Endodermal cell (in vitro differentiated cells): ENCODE data around the gene LRRFIP1. TPM values are rescaled to one million over a fixed set of nuclear protein-coding genes. Genes with fewer than 3 reads are reported as not detected.

ENCODE experiments used
- DNase-seq: peaks from one replicate; pipeline ENCODE4 v3.0.0-alpha.2; 2017
- H3K27ac ChIP-seq: 2 replicates; pipeline ENCODE4 v1.5.1; 2013; ENCODE audit warnings: mild to moderate bottlenecking, low read depth, low read length, moderate library complexity
- H3K27me3 ChIP-seq: 2 replicates; pipeline ENCODE4 v1.6.1; 2013; ENCODE audit warnings: mild to moderate bottlenecking, low read length, moderate library complexity; ENCODE audit not compliant: insufficient read depth, control insufficient read depth, poor library complexity, severe bottlenecking
- H3K36me3 ChIP-seq: 2 replicates; pipeline ENCODE4 v1.7.0; 2013; ENCODE audit warnings: mild to moderate bottlenecking, low read length, moderate library complexity; ENCODE audit not compliant: control insufficient read depth, insufficient read depth
- H3K4me1 ChIP-seq: one replicate; pipeline ENCODE4 v1.7.0; 2013; ENCODE audit warnings: low read length; ENCODE audit not compliant: control insufficient read depth, insufficient read depth
- H3K4me3 ChIP-seq: 2 replicates; pipeline ENCODE4 v1.5.1; 2013; ENCODE audit warnings: mild to moderate bottlenecking, low read length, moderate library complexity
- H3K9ac ChIP-seq: 2 replicates; pipeline ENCODE4 v1.6.1; 2013; ENCODE audit warnings: mild to moderate bottlenecking, low read length, moderate library complexity; ENCODE audit not compliant: poor library complexity, severe bottlenecking; ENCODE audit errors: extremely low read depth
- H3K9me3 ChIP-seq: 2 replicates; pipeline ENCODE4 v1.6.1; 2013; ENCODE audit warnings: mild to moderate bottlenecking, low read length, moderate library complexity; ENCODE audit not compliant: control insufficient read depth
- H3K27ac Mint-ChIP-seq: 2 replicates; pipeline ENCODE4 v1.8.0; 2020; ENCODE audit warnings: mixed read lengths
- H3K27me3 Mint-ChIP-seq: 2 replicates; pipeline ENCODE4 v1.8.0; 2021; ENCODE audit warnings: mild to moderate bottlenecking, mixed read lengths; ENCODE audit not compliant: insufficient read depth
- H3K36me3 Mint-ChIP-seq: 2 replicates; pipeline ENCODE4 v1.8.0; 2020; ENCODE audit warnings: low read depth, mixed read lengths
- H3K4me1 Mint-ChIP-seq: 2 replicates; pipeline ENCODE4 v1.8.0; 2020; ENCODE audit warnings: mixed read lengths
- H3K4me3 Mint-ChIP-seq: 2 replicates; pipeline ENCODE4 v1.8.0; 2020; ENCODE audit warnings: mild to moderate bottlenecking, moderate library complexity, mixed read lengths
- H3K9me3 Mint-ChIP-seq: 2 replicates; pipeline ENCODE4 v1.8.0; 2020; ENCODE audit warnings: mild to moderate bottlenecking, mixed read lengths
- CTCF ChIP-seq: fragments of 200-600 bp; sonication (generic); conservative IDR thresholded peaks from 2 replicates; pipeline ENCODE4 v1.5.0; 2021; ENCODE audit warnings: antibody characterized with exemption, mild to moderate bottlenecking
- WGBS, 2 experiments: methylation state at CpG; one replicate each; pipeline versions ENCODE4 v1.1.5 to v1.1.7; 2013; ENCODE audit warnings: missing lambda C conversion rate in 2 of 2, mixed read lengths in 1 of 2; ENCODE audit not compliant: insufficient coverage in 1 of 2, insufficient read length in 1 of 2; 5-methylcytosine and 5-hydroxymethylcytosine counted together
- total RNA-seq, 2 donors: library from RNA; stranded (reverse); fragmentation: NEBNext Ultra II Directional in 1 of 2; extraction: Animal tissue kit (Norgen Biotek cat#: 25700) in 1 of 2; gene quantifications; 2 replicates in 1 of 2; 3 replicates in 1 of 2; pipeline ENCODE4 v1.2.1, GENCODE V29; 2021

The LRRFIP1 gene
- total RNA-seq, 2 donors from 2014 or later = 102 to 132 TPM

- H3K27ac Mint-ChIP-seq = peak overlapping the region; percentile 82
- H3K4me3 Mint-ChIP-seq = no peak overlapping the region
- peak; percentile 96 for DNase-seq
- Histone ChIP-seq H3K9ac (no peak overlapping the region), H3K4me3 (no peak overlapping the region), H3K27me3 (no peaks in the 10 kb centered on the region), H3K9me3 (peaks cover 10% of the 10 kb centered on the region), H3K36me3 (peaks cover 26% of the 10 kb centered on the region), H3K4me1 (peaks cover 11% of the 10 kb centered on the region), H3K27ac (no peak overlapping the region)
- peaks cover 33% of the 10 kb centered on the region for H3K4me1 Mint-ChIP-seq
- H3K36me3 Mint-ChIP-seq = peaks cover 20% of the 10 kb centered on the region
- no peak for TF ChIP-seq CTCF
- 20 to 36% methylated on average over 9 to 13 of the region's 13 CpGs for WGBS, 2 experiments
- H3K27me3 Mint-ChIP-seq = no peaks in the 10 kb centered on the region
- peaks cover 5% of the 10 kb centered on the region for H3K9me3 Mint-ChIP-seq
Observed at GRCh38 chr2:237662671-237663093, 35.3 kb downstream of the LRRFIP1 start.

GRCh38 chr2:237663517-237664110 lies 36.2 kb downstream of the LRRFIP1 start:
- H3K36me3 Mint-ChIP-seq = peaks cover 23% of the 10 kb centered on the region
- Histone ChIP-seq H3K27me3 (no peaks in the 10 kb centered on the region), H3K9ac (no peak overlapping the region), H3K4me1 (peaks cover 11% of the 10 kb centered on the region), H3K9me3 (peaks cover 1% of the 10 kb centered on the region), H3K36me3 (peaks cover 25% of the 10 kb centered on the region), H3K4me3 (no peak overlapping the region), H3K27ac (no peak overlapping the region)
- no peak overlapping the region for H3K27ac Mint-ChIP-seq
- peaks cover 2% of the 10 kb centered on the region for H3K9me3 Mint-ChIP-seq
- no peak for DNase-seq
- peaks cover 38% of the 10 kb centered on the region for H3K4me1 Mint-ChIP-seq
- 96% methylated on average over 11 to 12 of the region's 12 CpGs for WGBS, 2 experiments
- no peaks in the 10 kb centered on the region for H3K27me3 Mint-ChIP-seq
- H3K4me3 Mint-ChIP-seq = no peak overlapping the region
- no peak for TF ChIP-seq CTCF

- Mint-ChIP-seq H3K4me3 (no peak overlapping the region), H3K36me3 (peaks cover 22% of the 10 kb centered on the region), H3K9me3 (no peaks in the 10 kb centered on the region), H3K27ac (no peak overlapping the region), H3K27me3 (no peaks in the 10 kb centered on the region), H3K4me1 (peaks cover 42% of the 10 kb centered on the region)
- H3K4me3 ChIP-seq = no peak overlapping the region
- H3K9ac ChIP-seq = no peak overlapping the region
- WGBS, 2 experiments = 92 to 93% methylated on average over 13 to 17 of the region's 17 CpGs
- peaks cover 16% of the 10 kb centered on the region for H3K4me1 ChIP-seq
- DNase-seq = no peak
- no peaks in the 10 kb centered on the region for H3K27me3 ChIP-seq
- peaks cover 25% of the 10 kb centered on the region for H3K36me3 ChIP-seq
- no peak for TF ChIP-seq CTCF
- H3K27ac ChIP-seq = no peak overlapping the region
- no peaks in the 10 kb centered on the region for H3K9me3 ChIP-seq
Observed at GRCh38 chr2:237664151-237664550, 36.8 kb downstream of the LRRFIP1 start.
